Subcutaneous abdominal adipose tissue (tissue), 5 donors: ENCODE measurements around the gene ZKSCAN5.

ENCODE experiments used
- H3K27ac ChIP-seq: one replicate; pipeline ENCODE4 v1.7.0; 2013; ENCODE audit warnings: low read depth, mild to moderate bottlenecking, inconsistent platforms, low read length, moderate library complexity
- H3K27me3 ChIP-seq, 5 donors: one replicate each; pipeline ENCODE4 v1.7.0; 2013; ENCODE audit warnings: low read length in 5 of 5, inconsistent platforms in 1 of 5; ENCODE audit not compliant: control insufficient read depth in 5 of 5, insufficient read depth in 4 of 5
- H3K36me3 ChIP-seq, 5 donors: one replicate each; pipeline ENCODE4 v1.7.0; 2013; ENCODE audit warnings: low read length in 5 of 5; ENCODE audit not compliant: control insufficient read depth in 5 of 5, insufficient read depth in 5 of 5
- H3K4me1 ChIP-seq, 5 donors: one replicate each; pipeline ENCODE4 v1.7.0; 2013; ENCODE audit warnings: low read length in 5 of 5, mild to moderate bottlenecking in 3 of 5, moderate library complexity in 1 of 5; ENCODE audit not compliant: control insufficient read depth in 5 of 5, insufficient read depth in 5 of 5
- H3K4me3 ChIP-seq, 5 donors: one replicate each; pipeline ENCODE4 v1.7.0; 2013; ENCODE audit warnings: low read length in 5 of 5, low read depth in 1 of 5
- H3K9ac ChIP-seq, 5 donors: one replicate each; pipeline ENCODE4 v1.7.0; 2013; ENCODE audit warnings: low read length in 5 of 5, mild to moderate bottlenecking in 4 of 5, moderate library complexity in 3 of 5
- H3K9me3 ChIP-seq, 5 donors: one replicate each; pipeline ENCODE4 v1.7.0; 2013; ENCODE audit warnings: low read length in 5 of 5; ENCODE audit not compliant: control insufficient read depth in 5 of 5
- donor health status: healthy.
- donor health status: healthy.
- donor health status: healthy.
- donor health status: healthy.
- donor health status: healthy.

Gene ZKSCAN5

DNA sequence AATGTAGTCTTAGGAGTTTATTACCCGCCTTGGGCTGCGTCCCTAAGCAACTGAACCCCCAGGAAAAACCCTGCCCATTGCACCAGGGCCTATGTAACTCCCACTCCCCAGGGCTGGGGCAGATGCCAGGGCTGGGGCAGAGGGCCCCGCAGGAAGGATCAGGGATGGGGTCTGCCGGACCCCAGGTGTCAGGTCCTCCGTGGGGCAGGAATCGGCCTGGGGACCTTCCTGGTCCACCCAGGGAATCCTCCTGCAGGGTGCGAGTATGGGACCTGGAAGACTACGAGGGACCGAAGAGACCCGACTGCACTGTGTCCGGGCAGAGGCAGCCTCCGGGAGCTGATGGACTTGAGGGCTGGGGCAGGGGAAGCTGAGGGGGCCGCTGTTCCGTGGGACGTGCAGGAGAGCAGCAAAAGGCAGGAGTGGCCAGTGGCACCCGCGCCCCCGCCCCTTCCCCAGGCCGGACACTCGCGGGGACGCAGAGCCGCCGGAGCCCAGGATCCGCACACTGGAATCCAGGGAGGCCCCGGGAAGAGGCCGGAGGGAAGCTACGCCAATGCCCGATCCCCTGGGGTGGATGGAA, 36.0 kb upstream of the ZKSCAN5 start:
- Histone ChIP-seq H3K36me3 (peaks cover 0 to 5% (median 4%) of the 10 kb centered on the region in 5 donors), H3K4me3 (no peak overlapping the region), H3K27ac (no peak overlapping the region), H3K9ac (no peak overlapping the region), H3K27me3 (no peaks in the 10 kb centered on the region), H3K4me1 (peaks cover 5 to 40% (median 36%) of the 10 kb centered on the region in 5 donors), H3K9me3 (no peaks in the 10 kb centered on the region)

DNA sequence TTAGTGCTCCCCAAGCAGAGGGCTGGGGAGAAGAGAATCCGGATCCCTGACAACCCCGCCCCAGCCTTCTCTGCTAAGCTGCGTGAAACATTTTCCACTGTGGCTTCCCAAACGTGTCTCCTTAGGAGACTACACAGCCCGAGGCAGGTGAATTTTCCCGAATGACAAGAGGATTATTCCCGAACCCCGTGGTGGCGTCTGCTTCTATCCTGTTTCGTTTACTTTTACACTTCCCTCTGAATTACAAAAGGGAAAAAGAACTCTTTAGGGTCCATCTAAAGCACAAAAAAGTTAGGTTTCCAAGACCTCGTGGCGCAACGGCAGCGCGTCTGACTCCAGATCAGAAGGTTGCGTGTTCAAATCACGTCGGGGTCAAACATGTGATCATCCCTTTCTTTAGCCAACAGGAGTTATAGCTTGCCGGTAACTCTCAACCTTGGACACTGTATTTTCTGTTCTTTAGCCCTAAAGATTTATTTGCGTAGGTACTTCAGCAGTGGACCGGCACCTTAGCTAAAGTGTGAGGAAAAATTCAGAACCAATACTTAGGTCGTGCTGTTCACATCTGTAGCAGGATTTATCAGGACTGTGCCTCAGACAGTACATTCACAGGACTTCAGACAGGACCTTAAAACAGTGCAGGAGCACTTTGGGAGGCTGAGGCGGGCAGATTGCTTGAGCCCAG, 34.9 kb upstream of the ZKSCAN5 start:
- peak overlapping the region; percentile 57 for H3K27ac ChIP-seq
- H3K4me3 ChIP-seq, result peak overlapping the region in 4 of 5 donors; percentile 22 to 58 (median 58)
- H3K36me3 ChIP-seq, result no peaks in the 10 kb centered on the region
- peak overlapping the region in 3 of 5 donors; percentile 26 to 59 (median 55) for H3K9ac ChIP-seq
- peaks cover 5 to 44% (median 33%) of the 10 kb centered on the region in 5 donors for H3K4me1 ChIP-seq
- H3K27me3 ChIP-seq, result no peaks in the 10 kb centered on the region
- no peaks in the 10 kb centered on the region for H3K9me3 ChIP-seq

DNA sequence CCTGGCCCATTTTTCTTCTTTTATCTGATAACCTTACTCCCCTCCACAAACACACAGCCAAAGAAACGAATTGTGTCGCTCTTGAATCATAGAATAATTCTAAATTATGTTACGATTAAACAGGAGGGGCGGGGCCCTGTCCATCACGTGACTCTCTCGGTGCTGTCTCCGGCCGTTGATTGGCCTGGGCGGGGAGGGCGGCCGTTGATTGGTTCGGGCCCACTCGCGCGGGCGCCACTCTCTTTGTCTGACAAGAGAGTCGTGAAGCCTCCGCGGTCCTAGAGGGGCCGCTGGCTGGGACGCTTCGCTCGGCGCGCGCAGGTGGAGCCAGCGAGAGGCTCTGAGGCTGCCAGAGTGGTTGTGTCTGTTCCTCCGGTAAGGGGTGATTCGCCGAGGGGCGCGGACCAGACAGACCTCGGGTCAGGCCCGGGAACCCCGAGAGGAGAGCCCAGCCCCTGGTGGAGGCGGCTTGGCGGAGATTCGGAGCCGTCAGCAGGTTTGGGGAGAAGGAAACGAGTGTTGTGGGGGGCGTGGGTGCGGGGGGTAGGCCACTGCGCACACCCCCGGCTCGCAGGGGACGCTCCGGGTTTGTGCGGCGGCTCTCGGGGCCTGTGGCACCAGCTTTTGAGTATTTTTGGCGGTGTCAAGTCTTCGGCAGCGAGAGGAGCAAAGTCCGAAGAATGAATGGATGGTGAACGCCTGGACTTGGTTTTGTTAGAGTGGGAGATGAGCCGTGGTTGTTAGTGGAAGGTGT, 31.7 kb upstream of the ZKSCAN5 start, which contains the start of gene ZNF789:
Gene ZNF789 (plus strand): TSS at position 330 of the 754 bp plus-strand sequence. CDS start 3,567 bp downstream, outside the sequence.
- H3K9me3 ChIP-seq, result no peaks in the 10 kb centered on the region
- peak within 1 kb of the TSS; percentile 81 for H3K27ac ChIP-seq
- H3K36me3 ChIP-seq, result peaks cover 0 to 4% (median 3%) of the 10 kb centered on the region in 5 donors
- peak within 1 kb of the TSS; percentile 56 to 92 (median 89) for H3K9ac ChIP-seq
- H3K4me3 ChIP-seq, result peak within 1 kb of the TSS; percentile 71 to 84 (median 82)
- no peaks in the 10 kb centered on the region for H3K27me3 ChIP-seq
- H3K4me1 ChIP-seq, result peaks cover 0 to 26% (median 17%) of the 10 kb centered on the region in 5 donors

DNA sequence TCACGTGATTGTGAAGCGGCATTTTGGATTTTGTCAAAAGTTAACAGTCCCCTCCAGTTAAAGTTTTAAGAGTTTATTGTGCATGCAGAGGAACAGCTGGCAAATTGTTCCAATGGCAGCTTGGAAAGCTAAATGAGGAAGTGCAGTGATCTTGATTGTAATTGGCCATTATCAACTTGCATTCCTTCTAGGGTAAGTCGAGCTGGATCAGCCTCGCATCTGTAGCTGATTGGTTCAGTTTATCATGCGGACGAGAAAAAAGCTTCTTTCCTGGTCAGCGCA, 31.2 kb upstream of the ZKSCAN5 start:
- H3K27ac ChIP-seq, result peak overlapping the region; percentile 81
- peaks cover 0 to 4% (median 3%) of the 10 kb centered on the region in 5 donors for H3K36me3 ChIP-seq
- peak overlapping the region; percentile 56 to 92 (median 89) for H3K9ac ChIP-seq

DNA sequence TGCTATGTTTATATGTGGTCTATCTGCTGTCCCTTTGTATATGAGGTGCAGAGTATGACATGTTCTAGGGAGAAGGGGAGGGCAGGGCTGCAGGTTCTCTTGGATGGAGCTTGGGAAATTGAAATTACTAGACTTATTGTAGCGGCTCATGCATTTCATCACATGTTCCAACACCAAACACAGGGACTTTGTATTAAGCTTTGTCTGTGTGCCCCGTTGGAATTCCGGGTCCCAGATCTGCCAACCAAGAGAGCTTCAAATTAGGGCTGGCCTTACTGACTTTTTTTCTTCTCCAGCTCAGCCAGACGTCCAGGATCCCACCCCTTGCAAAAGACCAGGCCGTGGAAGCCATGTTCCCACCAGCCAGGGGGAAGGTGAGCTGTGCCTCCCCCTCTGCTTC, 28.4 kb upstream of the ZKSCAN5 start:
- Histone ChIP-seq H3K4me3 (no peak overlapping the region), H3K36me3 (peaks cover 0 to 8% (median 3%) of the 10 kb centered on the region in 5 donors), H3K9me3 (no peaks in the 10 kb centered on the region), H3K27ac (no peak overlapping the region), H3K27me3 (no peaks in the 10 kb centered on the region), H3K9ac (no peak overlapping the region), H3K4me1 (peaks cover 0 to 39% (median 24%) of the 10 kb centered on the region in 5 donors)

More for the DNA sequence above, 31.2 kb upstream of the ZKSCAN5 start:
- Histone ChIP-seq H3K4me1 (peaks cover 0 to 30% (median 19%) of the 10 kb centered on the region in 5 donors), H3K4me3 (peak overlapping the region; percentile 71 to 84 (median 82)), H3K9me3 (no peaks in the 10 kb centered on the region), H3K27me3 (no peaks in the 10 kb centered on the region)

DNA sequence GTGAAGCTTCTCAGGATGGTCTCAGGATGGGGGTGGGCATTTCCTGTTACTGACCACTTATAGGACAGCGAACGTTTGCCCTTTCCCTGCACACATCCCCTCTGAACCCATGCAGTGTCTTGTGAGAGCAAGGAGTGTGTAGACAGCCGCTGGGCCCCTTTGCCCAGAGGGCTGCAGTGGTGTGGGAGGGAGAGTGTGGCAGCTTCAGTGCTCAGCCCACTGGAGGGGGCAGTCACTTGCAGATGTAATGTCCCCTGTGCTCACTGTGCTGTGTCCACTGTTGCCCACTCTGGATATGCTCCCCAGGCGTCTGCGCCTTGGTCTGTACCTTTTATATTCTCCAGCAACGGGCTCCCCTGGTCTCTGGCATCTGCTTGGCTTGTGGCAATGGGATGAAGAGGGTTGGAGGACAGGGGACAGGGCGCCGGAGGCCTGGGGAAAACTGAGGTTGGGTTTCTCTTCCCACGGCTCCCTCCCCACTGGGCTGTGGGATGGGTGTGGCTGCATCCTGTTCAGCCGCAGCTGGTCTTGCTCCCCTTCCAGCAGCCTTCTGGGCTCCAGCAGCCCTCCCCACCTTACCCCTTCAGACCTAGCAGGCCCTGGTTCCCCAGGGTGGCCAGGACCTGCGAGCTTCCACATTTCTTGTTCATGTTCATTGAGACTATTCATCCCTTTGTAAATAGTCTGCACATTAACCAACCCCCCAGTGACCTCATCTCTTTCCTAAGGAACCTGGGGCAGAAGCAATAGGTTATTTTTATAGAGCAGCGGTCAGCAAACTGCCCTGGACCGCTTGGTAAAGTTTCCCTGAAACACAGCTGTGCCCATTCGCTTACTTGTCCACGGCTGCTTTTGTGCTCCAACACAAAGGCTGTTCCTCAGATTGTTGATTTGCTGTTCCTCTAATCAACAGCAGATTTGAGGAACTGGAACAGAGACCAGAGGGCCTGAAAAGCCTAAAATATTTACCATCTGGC, 25.7 kb upstream of the ZKSCAN5 start:
- Histone ChIP-seq H3K27me3 (no peaks in the 10 kb centered on the region), H3K4me3 (peak overlapping the region in 2 of 5 donors; percentile 12 to 38), H3K27ac (no peak overlapping the region), H3K9me3 (no peaks in the 10 kb centered on the region), H3K9ac (peak overlapping the region in 3 of 5 donors; percentile 4 to 51 (median 31)), H3K36me3 (peaks cover 3 to 8% (median 5%) of the 10 kb centered on the region in 5 donors), H3K4me1 (peaks cover 0 to 24% (median 16%) of the 10 kb centered on the region in 5 donors)

DNA sequence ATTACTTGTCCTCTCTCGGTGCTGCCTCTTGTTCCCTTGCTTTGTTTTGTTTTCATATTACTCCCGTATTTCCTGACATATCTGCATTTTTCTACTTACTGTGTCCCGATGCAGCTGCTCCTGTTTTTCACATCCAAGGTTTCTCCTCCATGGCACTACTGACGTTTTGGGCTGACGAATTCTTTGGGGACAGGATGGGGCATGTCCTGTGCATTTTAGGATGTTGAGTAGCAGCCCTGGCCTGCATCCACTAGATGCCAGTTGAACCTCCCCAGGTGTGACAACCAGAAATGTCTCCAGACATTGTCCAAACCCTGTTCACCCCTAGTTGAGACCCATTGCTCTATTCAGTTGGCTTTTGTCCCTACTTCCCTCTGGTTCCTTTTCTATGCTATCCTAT, 19.4 kb upstream of the ZKSCAN5 start:
- Histone ChIP-seq H3K4me3 (no peak overlapping the region), H3K36me3 (peaks cover 0 to 24% (median 19%) of the 10 kb centered on the region in 5 donors), H3K27me3 (no peaks in the 10 kb centered on the region), H3K9me3 (no peaks in the 10 kb centered on the region), H3K9ac (no peak overlapping the region), H3K27ac (no peak overlapping the region), H3K4me1 (no peaks in the 10 kb centered on the region)

DNA sequence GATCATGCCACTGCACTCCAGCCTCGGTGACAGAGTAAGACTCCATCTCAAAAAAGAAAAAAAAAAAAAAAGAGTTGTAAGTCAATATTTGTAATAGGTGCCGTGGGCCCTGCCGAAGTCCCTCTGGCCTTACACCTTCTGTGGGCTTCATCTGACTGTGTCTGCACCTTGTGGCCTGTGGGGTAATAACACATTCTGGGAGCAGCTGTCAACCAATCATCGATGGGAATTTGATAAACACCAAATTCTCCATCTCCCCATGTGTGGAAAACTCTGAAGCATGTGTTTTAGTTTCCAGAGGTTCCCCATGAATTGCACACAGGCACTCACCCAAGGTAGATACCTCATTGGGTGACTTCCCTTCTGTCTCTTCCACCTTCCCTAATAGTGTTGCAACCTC, 15.2 kb upstream of the ZKSCAN5 start:
- Histone ChIP-seq H3K4me1 (no peaks in the 10 kb centered on the region), H3K9ac (no peak overlapping the region), H3K27ac (no peak overlapping the region), H3K9me3 (peaks cover 5 to 16% (median 10%) of the 10 kb centered on the region in 5 donors), H3K4me3 (no peak overlapping the region), H3K27me3 (no peaks in the 10 kb centered on the region), H3K36me3 (peaks cover 3 to 37% (median 28%) of the 10 kb centered on the region in 5 donors)

DNA sequence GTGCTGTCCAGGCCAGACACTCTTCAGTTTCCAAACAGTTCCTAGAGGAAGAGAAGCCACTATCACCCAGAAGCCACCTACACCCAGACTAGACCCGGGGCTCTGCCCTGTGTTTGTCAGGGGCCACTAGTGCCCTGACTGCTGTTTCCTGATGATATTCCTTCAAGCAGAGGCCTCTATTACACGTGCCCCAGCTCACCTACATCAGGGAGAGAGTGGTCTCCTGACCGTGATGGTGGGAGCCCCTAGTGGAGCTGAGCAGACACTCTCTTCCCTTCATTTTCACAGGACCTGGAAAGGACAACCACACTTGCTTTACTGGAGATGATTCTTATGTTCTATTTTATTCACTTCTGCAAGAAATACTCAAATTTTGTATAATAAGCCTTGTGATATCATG, 13.6 kb upstream of the ZKSCAN5 start:
- Histone ChIP-seq H3K27ac (no peak overlapping the region), H3K4me1 (no peaks in the 10 kb centered on the region), H3K9ac (no peak overlapping the region), H3K9me3 (peaks cover 5 to 21% (median 16%) of the 10 kb centered on the region in 5 donors), H3K36me3 (peaks cover 3 to 38% (median 25%) of the 10 kb centered on the region in 5 donors), H3K4me3 (no peak overlapping the region), H3K27me3 (no peaks in the 10 kb centered on the region)
